H9 (cell line): ENCODE data around the gene HECTD1. TPM values are rescaled to one million over a fixed set of nuclear protein-coding genes. Genes with fewer than 3 reads are reported as not detected.

ENCODE experiments used
- DNase-seq: peaks from one replicate; pipeline ENCODE4 v3.0.0-alpha.2; 2017
- H2AFZ ChIP-seq: one replicate; pipeline ENCODE4 v1.6.1; 2013; ENCODE audit warnings: mild to moderate bottlenecking, low read length, control low read depth, moderate library complexity
- H2AK5ac ChIP-seq: 2 replicates; pipeline ENCODE4 v1.6.1; 2013; ENCODE audit warnings: low read length, control low read depth, mixed read lengths; ENCODE audit not compliant: insufficient read length
- H2BK120ac ChIP-seq: one replicate; pipeline ENCODE4 v1.6.1; 2013; ENCODE audit warnings: low read depth, mild to moderate bottlenecking, low read length, control low read depth, inconsistent platforms; ENCODE audit not compliant: poor library complexity, severe bottlenecking
- H2BK12ac ChIP-seq: 2 replicates; pipeline ENCODE4 v1.6.1; 2013; ENCODE audit warnings: low read length, control low read depth, mixed read lengths, low read depth; ENCODE audit not compliant: insufficient read length
- H2BK15ac ChIP-seq: 2 replicates; pipeline ENCODE4 v1.6.1; 2013; ENCODE audit warnings: low read depth, low read length, control low read depth
- H2BK20ac ChIP-seq: one replicate; pipeline ENCODE4 v1.6.1; 2013; ENCODE audit warnings: low read depth, mild to moderate bottlenecking, low read length, control low read depth, inconsistent platforms; ENCODE audit not compliant: poor library complexity, severe bottlenecking
- H2BK5ac ChIP-seq: 2 replicates; pipeline ENCODE4 v1.6.1; 2013; ENCODE audit warnings: low read length, control low read depth, mixed read lengths; ENCODE audit not compliant: insufficient read length
- H3K14ac ChIP-seq: 2 replicates; pipeline ENCODE4 v1.6.1; 2013; ENCODE audit warnings: low read length, control low read depth; ENCODE audit not compliant: insufficient read depth
- H3K18ac ChIP-seq: 2 replicates; pipeline ENCODE4 v1.6.1; 2013; ENCODE audit warnings: low read depth, mild to moderate bottlenecking, mixed read lengths, low read length, control low read depth; ENCODE audit not compliant: insufficient read length
- H3K23ac ChIP-seq: 2 replicates; pipeline ENCODE4 v1.6.1; 2013; ENCODE audit warnings: low read length, control low read depth, mixed read lengths, low read depth; ENCODE audit not compliant: insufficient read length
- H3K23me2 ChIP-seq: 2 replicates; pipeline ENCODE4 v1.6.1; 2013; ENCODE audit warnings: low read depth, mild to moderate bottlenecking, mixed read lengths, low read length, control low read depth; ENCODE audit not compliant: insufficient read length, poor library complexity, severe bottlenecking
- H3K27ac ChIP-seq: 2 replicates; pipeline ENCODE4 v1.5.1; 2013; ENCODE audit warnings: low read length, control low read depth, mixed read lengths, low read depth; ENCODE audit not compliant: insufficient read length
- H3K27me3 ChIP-seq: 2 replicates; pipeline ENCODE4 v1.6.1; 2013; ENCODE audit warnings: low read length, control low read depth, inconsistent platforms; ENCODE audit not compliant: insufficient read depth
- H3K4ac ChIP-seq: 2 replicates; pipeline ENCODE4 v1.6.1; 2013; ENCODE audit warnings: low read depth, mild to moderate bottlenecking, control low read depth, inconsistent platforms, low read length, moderate library complexity
- H3K4me1 ChIP-seq: 2 replicates; pipeline ENCODE4 v1.6.1; 2013; ENCODE audit warnings: low read length, control low read depth, inconsistent platforms; ENCODE audit not compliant: insufficient read depth
- H3K4me2 ChIP-seq: 2 replicates; pipeline ENCODE4 v1.6.1; 2013; ENCODE audit warnings: low read length, control low read depth, mixed read lengths; ENCODE audit not compliant: insufficient read length, insufficient read depth
- H3K56ac ChIP-seq: 2 replicates; pipeline ENCODE4 v1.6.1; 2013; ENCODE audit warnings: low read depth, mild to moderate bottlenecking, mixed read lengths, low read length, control low read depth; ENCODE audit not compliant: insufficient read length
- H3K79me1 ChIP-seq: 2 replicates; pipeline ENCODE4 v1.6.1; 2013; ENCODE audit warnings: low read depth, mild to moderate bottlenecking, moderate library complexity, low read length, control low read depth, inconsistent platforms; ENCODE audit not compliant: insufficient read depth, poor library complexity, severe bottlenecking
- H3K79me2 ChIP-seq: 2 replicates; pipeline ENCODE4 v1.6.1; 2013; ENCODE audit warnings: low read length, control low read depth, inconsistent platforms; ENCODE audit not compliant: insufficient read depth
- H3K9ac ChIP-seq: 2 replicates; pipeline ENCODE4 v1.6.1; 2013; ENCODE audit warnings: low read length, control low read depth, mixed read lengths; ENCODE audit not compliant: insufficient read length; ENCODE audit errors: extremely low read depth
- H3K9me3 ChIP-seq: one replicate; pipeline ENCODE4 v1.6.1; 2013; ENCODE audit warnings: low read depth, low read length, inconsistent platforms; ENCODE audit not compliant: control insufficient read depth
- H3T11ph ChIP-seq: one replicate; pipeline ENCODE4 v1.6.1; 2013; ENCODE audit warnings: mild to moderate bottlenecking, low read length, control low read depth, inconsistent platforms
- H4K20me1 ChIP-seq: one replicate; pipeline ENCODE4 v1.6.1; 2013; ENCODE audit not compliant: control insufficient read depth, insufficient read length, insufficient read depth
- H4K5ac ChIP-seq: 2 replicates; pipeline ENCODE4 v1.6.1; 2013; ENCODE audit warnings: low read depth, mild to moderate bottlenecking, mixed read lengths, low read length, control low read depth; ENCODE audit not compliant: insufficient read length
- H4K8ac ChIP-seq: replicated peaks from 2 replicates; pipeline ENCODE4 v1.6.1; 2013; ENCODE audit warnings: low read length, control low read depth, mixed read lengths, low read depth; ENCODE audit not compliant: insufficient read length
- H4K91ac ChIP-seq: 2 replicates; pipeline ENCODE4 v1.6.1; 2013; ENCODE audit warnings: low read depth, mild to moderate bottlenecking, moderate library complexity, mixed read lengths, low read length, control low read depth; ENCODE audit not compliant: insufficient read length
- H3K27ac Mint-ChIP-seq, 3 experiments: 2 replicates in 2 of 3; 3 replicates in 1 of 3; pipeline ENCODE4 v1.8.0; 2020 to 2021; ENCODE audit warnings: mixed read lengths in 3 of 3, mild to moderate bottlenecking in 1 of 3, moderate library complexity in 1 of 3
- H3K27me3 Mint-ChIP-seq: 2 replicates; pipeline ENCODE4 v1.8.0; 2021; ENCODE audit warnings: low read depth, mild to moderate bottlenecking, moderate library complexity, mixed read lengths
- H3K36me3 Mint-ChIP-seq, 3 experiments: 2 replicates in 2 of 3; 3 replicates in 1 of 3; pipeline ENCODE4 v1.8.0; 2020 to 2021; ENCODE audit warnings: low read depth in 3 of 3, mixed read lengths in 3 of 3; ENCODE audit not compliant: insufficient read depth in 1 of 3
- H3K4me1 Mint-ChIP-seq, 2 experiments: 2 replicates each; pipeline ENCODE4 v1.8.0; 2020; ENCODE audit warnings: mixed read lengths in 2 of 2
- H3K4me3 Mint-ChIP-seq, 2 experiments: 2 replicates in 1 of 2; 3 replicates in 1 of 2; pipeline ENCODE4 v1.8.0; 2020 to 2021; ENCODE audit warnings: mild to moderate bottlenecking in 2 of 2, mixed read lengths in 2 of 2, moderate library complexity in 1 of 2
- H3K9me3 Mint-ChIP-seq, 2 experiments: 2 replicates in 1 of 2; 3 replicates in 1 of 2; pipeline ENCODE4 v1.8.0; 2020; ENCODE audit warnings: mild to moderate bottlenecking in 2 of 2, mixed read lengths in 2 of 2, moderate library complexity in 1 of 2
- WGBS: extraction: QIAGEN DNeasy Blood & Tissue Kit; methylation state at CpG from one replicate; pipeline ENCODE4 v1.1.7; 2013; ENCODE audit warnings: missing lambda C conversion rate, low lambda C conversion rate, mixed read lengths; ENCODE audit not compliant: insufficient read length; ENCODE audit errors: extremely low coverage; 5-methylcytosine and 5-hydroxymethylcytosine counted together
- total RNA-seq: library from RNA; stranded (reverse); gene quantifications from 2 replicates; pipeline ENCODE4 v1.2.1, GENCODE V29; 2021
- TF ChIP-seq, protein P1 (sequence below): fragments of 200-600 bp; sonication (generic); conservative IDR thresholded peaks from 3 replicates; pipeline ENCODE4 v1.8.0; 2021; ENCODE audit warnings: antibody characterized with exemption, mild to moderate bottlenecking

HECTD1 gene
- total RNA-seq, 1 experiment from 2014 or later: 135 TPM

DNA sequence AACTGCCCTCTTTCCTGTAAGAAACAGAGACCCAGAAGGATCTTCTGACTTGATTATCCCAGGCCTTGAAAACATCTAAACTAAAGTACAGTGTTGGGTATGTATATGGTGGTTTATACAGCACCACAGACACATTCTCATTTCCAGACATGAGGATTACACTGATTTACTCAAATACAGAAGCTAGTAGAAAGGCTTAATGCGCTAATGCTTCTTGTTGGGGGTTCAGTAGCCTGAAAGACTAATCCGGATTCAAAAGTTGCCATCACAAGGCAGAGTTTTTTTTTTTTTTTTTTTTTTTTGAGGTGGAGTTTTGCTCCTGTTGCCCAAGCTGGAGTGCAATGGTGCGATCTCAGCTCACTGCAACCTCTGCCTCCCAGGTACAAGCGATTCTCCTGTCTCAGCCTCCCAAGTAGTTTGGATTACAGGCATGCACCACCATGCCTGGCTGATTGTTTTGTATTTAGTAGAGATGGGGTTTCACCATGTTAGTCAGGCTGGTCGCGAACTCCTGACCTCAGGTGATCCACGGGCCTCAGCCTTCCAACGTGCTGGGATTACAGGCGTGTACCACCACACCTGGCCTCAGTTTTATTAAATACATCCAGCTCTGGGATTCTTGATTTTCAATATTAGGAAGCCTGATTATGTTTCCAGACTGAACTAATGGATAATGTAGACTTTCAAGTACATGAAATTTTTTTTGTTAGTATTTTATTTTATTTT, 46.3 kb upstream of the HECTD1 start:
- no peaks in the 10 kb centered on the region for H4K20me1 ChIP-seq
- H3K18ac ChIP-seq: no peak overlapping the region
- TF ChIP-seq, protein P1, sequence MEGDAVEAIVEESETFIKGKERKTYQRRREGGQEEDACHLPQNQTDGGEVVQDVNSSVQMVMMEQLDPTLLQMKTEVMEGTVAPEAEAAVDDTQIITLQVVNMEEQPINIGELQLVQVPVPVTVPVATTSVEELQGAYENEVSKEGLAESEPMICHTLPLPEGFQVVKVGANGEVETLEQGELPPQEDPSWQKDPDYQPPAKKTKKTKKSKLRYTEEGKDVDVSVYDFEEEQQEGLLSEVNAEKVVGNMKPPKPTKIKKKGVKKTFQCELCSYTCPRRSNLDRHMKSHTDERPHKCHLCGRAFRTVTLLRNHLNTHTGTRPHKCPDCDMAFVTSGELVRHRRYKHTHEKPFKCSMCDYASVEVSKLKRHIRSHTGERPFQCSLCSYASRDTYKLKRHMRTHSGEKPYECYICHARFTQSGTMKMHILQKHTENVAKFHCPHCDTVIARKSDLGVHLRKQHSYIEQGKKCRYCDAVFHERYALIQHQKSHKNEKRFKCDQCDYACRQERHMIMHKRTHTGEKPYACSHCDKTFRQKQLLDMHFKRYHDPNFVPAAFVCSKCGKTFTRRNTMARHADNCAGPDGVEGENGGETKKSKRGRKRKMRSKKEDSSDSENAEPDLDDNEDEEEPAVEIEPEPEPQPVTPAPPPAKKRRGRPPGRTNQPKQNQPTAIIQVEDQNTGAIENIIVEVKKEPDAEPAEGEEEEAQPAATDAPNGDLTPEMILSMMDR: no peak
- H4K8ac ChIP-seq: no peak overlapping the region
- no peak overlapping the region for H3K14ac ChIP-seq
- Mint-ChIP-seq H3K27ac (no peak overlapping the region), H3K4me3 (no peak overlapping the region), H3K27me3 (no peaks in the 10 kb centered on the region; the same call in 1 of the 2 replicates), H3K36me3 (peaks cover 0 to 2% (median 0%) of the 10 kb centered on the region in 3 experiments; a peak in 2 of 7 replicates), H3K4me1 (no peaks in the 10 kb centered on the region), H3K9me3 (no peaks in the 10 kb centered on the region)
- no peak overlapping the region for H3K4ac ChIP-seq
- H2AK5ac ChIP-seq: no peak overlapping the region
- no CpG with 5 or more reads among the region's 9 CpGs for WGBS
- H3K23ac ChIP-seq: no peak overlapping the region
- H4K5ac ChIP-seq: no peak overlapping the region
- H3K79me2 ChIP-seq: no peaks in the 10 kb centered on the region
- H3K9me3 ChIP-seq: no peaks in the 10 kb centered on the region
- H2BK5ac ChIP-seq: no peak overlapping the region
- H2BK12ac ChIP-seq: no peak overlapping the region
- no peaks in the 10 kb centered on the region for H3K23me2 ChIP-seq
- H4K91ac ChIP-seq: no peak overlapping the region
- no peak overlapping the region for H2BK15ac ChIP-seq
- H3K4me1 ChIP-seq: no peaks in the 10 kb centered on the region
- H3K27ac ChIP-seq: no peak overlapping the region
- no peak overlapping the region for H3K4me2 ChIP-seq
- no peak overlapping the region for H3K56ac ChIP-seq
- no peak overlapping the region for H2BK120ac ChIP-seq
- no peak overlapping the region for H3T11ph ChIP-seq
- no peak for DNase-seq
- H2AFZ ChIP-seq: no peak overlapping the region
- H3K27me3 ChIP-seq: no peaks in the 10 kb centered on the region; the same call in 1 of the 2 replicates
- H3K79me1 ChIP-seq: no peaks in the 10 kb centered on the region
- H3K9ac ChIP-seq: no peak overlapping the region
- no peak overlapping the region for H2BK20ac ChIP-seq
